SKM-1 treated with dmso at 0.1 percent for 144 hours (cell line): ENCODE measurements around the gene TENT4A.

Experiments
- DNase-seq: peaks from one replicate; lab custom pipeline; 2025; ENCODE audit not compliant: unreplicated experiment; lab: John Stamatoyannopoulos, UW

Gene TENT4A

DNA sequence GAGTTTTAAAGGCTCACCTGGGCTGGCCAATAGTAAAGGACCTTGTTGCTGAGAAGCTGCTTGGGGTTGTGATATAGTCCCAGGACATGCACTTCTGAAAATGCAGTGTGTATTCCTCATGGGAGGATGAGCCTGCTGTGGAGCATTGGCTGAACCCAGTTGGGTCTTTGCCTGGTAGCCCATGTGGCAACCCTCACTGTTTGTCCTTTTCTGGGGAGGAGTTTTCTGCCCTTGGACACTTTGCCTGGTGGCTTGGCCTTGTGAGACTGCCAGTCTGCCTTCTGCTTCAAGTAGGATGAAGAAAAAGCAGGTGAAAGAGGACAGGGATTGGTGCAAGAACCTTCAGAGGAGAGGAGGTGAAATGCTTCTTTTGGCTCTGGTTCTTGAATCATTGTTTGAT is 4.0 kb downstream of the TENT4A start:
- no peak for DNase-seq

DNA sequence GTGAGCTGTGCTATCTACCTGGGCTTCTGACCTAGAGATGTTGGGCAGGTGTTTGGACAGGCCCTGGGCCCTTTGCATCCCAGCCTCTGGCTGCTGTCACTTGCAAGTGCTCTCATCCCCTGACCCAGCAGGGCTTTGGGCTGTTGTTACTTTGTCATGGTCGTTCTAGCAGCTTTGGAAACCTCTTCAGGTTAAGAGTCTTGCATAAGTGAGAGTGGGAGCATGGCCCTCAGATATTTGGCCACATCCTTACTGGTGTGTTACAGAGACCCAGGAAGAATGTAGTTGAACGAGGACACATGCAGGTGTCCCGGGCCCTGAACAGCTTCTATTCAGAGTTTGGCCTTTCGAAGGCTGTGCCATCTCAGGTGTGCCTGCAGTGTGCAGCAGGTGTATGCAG is 4.5 kb downstream of the TENT4A start:
- no peak for DNase-seq

DNA sequence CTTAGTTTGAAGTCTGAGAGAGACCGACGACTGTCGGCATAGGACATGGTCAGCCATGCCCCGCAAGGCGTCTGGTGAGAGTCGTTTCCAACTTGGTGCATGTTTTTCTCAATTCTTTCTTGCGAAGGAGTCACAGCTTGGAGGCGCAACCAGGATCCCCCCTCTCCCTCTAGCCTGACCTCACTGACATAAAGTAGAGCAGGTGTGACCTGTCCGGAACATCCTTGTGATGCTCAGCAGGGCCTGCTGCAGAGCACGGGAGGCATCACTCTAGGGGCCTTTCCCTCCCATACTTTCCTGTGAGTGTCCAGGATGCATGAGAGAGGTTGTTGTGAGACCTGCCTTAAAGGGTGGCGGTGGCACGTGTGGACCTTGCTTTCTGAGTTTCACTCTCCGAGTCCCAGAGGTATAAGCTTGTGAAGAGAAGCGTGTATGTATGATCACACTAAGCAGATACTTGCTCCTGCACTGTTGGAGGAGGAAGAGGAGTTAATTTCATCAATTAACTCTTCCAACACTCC is 5.0 kb downstream of the TENT4A start:
- DNase-seq = no peak

DNA sequence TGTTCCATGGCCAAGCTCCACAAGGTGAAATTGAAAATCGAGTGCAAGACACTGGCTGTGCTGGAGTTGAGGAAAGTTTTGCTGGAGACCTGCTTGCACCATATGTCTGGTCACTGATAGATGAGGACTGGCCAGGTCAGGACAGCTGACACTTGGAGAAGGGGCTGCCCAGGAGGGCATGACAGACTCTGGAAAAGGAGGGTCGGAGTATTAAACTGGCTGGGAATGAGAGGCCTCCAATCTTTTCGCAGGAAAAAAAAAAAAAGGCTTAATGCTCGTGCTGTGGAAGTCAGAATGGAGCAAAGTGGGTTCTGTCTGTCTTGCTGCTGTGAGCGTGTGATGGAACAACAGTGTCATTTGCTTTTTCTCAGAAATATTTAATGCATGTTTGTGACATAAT is 5.5 kb downstream of the TENT4A start:
- DNase-seq = no peak

DNA sequence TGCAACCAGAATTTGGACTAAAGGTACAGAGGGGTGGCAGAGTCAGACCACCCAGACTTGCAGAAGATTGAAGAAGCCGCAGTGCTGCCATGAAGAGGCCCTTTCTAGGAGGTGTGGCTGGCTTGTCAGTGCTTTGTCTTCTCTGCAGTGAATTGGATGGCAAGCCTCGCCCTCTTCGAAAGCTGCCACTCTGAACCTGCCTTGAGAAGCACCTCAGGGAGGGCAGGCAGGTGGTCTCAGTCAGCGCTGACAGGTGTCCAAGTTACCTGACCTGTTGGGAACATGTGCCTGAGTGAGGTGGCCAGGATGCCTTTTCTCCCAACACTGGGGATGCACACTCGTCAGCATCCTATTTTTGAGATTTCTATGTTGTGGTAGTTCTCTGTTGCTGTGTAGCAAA is 6.2 kb downstream of the TENT4A start:
- DNase-seq = no peak

DNA sequence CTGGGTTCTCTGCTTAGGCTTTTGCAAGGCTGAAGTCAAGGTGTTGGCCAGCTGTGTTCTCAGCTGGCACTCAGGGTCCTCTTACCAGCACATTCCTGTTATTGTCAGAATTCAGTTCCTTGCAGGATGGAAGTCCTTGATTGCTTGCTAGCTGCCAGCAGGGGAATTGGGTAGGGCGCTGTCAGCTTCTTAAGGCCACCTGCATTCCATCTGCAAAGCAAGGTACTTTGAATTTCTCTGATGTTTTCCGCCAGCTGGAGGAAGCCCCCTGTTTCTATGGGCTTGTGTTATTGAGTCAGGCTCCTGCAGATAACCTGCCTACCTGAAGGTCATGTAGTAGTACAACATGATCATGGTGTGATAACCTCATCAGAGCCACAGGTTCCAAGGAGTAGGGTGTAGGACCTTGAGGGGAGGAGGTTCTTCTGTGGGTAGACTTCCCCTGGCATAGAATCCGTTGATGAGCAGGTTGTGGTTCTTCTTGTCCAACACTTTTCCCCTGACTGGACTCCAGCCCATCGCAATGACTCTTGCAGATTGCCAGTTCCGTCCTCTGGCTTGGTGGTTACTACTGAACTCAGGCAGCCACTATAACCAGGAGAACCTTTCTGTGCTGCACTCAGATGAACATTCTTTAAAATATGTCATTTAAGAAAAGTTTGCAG is 6.8 kb downstream of the TENT4A start:
- no peak for DNase-seq

DNA sequence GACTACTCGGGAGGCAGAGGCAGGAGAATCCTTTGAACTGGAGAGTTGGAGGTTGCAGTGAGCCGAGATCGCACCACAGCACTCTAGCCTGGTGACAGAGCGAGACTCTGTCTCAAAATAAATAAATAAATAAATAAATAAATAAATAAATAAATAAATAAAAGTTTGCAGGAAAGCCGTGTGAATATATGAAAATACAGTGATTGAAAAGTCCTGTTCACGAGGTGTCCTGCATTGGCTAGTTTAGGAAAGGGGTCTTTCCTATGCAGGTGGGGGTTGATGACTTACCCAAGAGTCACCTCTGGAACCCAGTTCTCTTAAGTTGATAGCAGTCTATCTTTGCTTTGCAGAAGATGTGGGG is 7.3 kb downstream of the TENT4A start:
- DNase-seq = no peak

DNA sequence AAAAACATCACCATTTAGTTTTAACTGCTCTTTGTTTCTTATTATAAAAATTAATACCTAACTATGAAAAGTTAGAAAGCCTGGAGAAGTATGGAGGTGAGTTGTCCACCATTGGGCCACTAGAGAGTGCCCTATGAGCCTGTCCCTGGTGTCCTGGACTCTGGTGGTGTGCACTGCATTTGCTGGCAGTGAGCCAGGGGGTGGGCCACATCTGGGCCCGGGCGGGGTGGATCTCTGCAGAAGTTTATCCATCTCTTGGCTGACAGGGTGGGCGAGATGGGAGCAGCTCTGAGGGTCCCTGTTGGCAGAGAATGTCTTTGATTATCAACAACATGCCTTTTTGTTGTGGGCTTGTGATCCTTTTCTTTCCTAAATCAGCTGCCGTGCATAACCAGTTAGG is 8.2 kb downstream of the TENT4A start:
- no peak for DNase-seq

DNA sequence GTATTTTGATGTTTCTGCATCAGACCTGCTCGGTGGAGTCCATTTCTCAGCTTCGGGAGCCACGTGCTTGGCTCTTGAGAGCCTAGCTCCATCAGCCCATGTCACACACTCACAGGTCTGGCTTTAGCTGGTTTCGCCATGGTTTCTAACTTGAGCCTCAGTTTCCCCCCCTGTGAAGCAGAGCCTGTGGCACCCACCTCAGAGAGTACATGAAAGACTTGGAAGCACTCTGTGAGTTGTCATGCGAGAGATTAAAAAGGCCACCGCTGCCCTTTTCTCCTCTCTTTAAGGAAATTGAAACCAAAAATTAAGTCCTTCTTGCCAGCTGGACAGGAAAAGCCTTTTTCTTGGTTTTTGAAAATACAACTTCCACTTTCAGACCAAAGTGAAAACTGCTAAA is 8.8 kb downstream of the TENT4A start:
- no peak for DNase-seq

DNA sequence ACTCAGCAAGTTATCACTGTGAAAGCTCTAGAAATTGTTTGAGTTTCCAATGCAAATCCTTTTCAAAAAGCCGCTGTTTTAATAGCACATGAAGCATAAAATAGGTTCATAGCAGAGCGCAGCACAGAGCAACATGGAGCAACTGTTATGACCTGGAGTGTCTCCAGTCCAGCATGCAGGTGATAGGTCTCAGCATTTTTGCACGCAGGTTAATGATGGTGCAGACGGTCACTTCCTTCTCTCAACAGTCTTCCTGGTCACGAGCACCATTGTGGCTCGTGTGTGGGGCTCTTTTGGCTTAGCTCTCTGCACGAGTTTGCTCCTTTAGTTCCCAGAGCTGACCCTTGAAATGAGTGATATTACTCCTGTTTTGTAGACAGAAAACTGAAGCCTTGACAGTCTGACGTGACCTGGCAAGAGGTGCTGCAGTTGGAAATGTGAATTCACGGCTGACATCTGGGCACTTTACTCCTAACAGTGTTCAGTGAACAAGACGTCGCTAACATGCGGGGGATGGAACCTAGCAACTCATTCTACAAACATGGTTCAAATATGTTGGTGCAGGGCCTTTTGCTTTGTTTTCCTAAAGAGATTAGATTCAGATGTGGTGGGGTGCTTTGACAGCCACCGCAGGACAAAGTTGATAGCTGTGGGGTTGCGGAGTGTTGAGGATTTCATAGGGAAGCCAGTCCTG is 10.0 kb downstream of the TENT4A start:
- no peak for DNase-seq

DNA sequence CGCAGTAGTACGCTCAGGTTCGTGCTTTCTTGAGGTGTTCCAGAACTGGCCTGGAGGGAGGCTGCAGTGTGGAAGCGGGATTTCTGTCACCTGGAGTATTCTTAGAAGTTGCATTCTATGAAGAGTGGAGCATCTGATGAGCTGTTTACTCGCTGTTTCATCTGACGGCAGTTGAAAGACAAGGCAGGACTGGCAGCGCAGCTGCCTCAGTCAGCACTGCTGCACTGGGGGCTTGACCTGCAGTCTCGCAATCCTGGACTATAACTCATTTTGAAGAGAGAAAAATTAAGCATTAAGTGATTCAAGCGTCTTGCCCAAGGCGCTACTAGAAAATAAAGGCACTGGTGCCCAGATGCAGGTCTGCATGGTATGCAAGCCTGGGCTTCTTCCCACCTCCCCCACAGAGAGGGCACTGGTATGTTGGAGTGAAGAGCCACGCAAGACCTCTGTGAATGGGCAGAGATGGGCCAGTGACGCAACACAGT is 10.6 kb downstream of the TENT4A start:
- DNase-seq = no peak

DNA sequence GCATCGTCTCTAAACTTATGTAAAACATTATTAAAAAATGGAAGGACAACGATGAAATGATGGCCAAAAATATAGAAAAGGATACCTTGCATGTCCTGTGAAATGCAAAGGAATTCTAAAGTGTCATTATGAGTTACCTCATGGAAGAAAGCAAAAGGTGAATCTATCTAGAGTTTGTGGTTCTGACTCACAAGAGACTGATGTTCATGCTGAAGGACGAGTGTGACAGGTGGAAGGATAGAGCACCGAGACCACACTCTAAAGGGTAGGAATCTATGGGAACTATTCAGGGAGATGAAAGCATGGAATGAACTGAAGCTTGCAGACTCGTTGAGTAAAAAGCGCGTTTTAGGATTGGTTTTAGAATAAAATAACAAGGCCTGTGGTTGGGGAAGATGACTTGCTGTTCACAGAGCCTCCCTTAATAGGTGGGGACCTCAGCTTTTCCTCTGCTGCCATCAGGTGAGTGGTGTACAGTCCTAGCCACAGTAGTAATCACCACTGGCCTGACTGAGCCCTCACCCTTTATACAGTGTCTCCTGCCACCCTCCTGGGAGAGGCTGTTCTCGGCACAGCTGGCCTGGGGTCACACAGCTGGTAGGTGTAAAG is 11.2 kb downstream of the TENT4A start:
- DNase-seq = no peak

DNA sequence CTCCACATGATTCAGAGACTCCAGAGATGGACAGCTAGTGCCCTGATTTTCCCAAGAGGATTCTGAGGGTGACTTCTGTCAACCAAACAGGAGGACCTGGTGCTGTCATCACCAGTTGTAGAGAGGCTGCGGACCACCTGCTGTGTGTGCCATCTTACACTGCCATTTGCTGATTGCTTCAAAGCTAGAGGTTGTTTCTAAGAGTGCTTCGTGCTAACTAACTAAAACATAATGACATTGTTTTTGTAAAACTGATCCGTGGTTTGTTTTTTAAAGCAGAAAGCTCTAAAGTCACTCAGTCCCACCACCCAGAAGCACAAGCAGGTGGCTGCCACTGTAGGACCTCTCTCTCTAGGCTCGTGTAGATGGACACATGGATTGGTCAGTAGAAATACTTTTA is 12.2 kb downstream of the TENT4A start:
- no peak for DNase-seq

DNA sequence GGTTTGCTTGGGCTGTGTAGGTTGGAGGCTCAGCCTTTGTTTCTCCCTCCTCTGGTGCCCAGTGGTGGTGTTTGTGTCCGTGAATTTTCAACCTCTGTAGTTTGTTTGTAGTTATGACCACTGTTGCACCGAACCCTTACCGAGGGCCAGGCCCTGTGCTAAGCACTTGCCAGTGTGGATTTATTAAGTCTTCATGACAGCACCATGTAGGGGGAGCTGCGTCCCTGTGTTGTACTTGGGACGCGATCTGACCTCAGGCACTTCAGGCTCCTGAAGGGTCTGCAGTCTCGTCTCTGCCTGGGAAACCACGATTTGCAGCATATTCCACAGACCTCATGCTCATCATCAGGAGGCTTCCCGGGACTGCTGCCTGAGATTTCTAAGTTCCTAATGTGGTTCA is 12.8 kb downstream of the TENT4A start:
- DNase-seq = no peak

DNA sequence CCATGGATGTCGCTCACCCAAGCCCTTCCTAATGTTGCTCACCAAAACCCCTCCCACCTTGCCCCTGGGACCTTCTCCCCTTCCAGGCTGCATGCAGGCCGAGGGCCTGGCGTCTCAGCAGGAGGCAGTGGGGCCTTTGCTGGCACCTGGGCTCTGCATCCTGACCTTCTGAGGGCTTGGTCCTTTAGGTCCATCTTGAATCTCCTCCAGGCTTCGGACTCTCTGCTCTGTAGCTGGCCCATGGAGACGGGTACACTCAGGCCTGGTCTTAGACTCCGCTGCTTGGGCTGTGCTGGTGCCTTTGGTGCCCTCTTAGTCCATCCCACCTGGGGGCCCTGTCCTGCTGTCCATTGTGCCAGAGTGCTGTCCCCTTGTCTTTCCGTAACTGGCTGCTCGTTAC is 14.0 kb downstream of the TENT4A start:
- no peak for DNase-seq

DNA sequence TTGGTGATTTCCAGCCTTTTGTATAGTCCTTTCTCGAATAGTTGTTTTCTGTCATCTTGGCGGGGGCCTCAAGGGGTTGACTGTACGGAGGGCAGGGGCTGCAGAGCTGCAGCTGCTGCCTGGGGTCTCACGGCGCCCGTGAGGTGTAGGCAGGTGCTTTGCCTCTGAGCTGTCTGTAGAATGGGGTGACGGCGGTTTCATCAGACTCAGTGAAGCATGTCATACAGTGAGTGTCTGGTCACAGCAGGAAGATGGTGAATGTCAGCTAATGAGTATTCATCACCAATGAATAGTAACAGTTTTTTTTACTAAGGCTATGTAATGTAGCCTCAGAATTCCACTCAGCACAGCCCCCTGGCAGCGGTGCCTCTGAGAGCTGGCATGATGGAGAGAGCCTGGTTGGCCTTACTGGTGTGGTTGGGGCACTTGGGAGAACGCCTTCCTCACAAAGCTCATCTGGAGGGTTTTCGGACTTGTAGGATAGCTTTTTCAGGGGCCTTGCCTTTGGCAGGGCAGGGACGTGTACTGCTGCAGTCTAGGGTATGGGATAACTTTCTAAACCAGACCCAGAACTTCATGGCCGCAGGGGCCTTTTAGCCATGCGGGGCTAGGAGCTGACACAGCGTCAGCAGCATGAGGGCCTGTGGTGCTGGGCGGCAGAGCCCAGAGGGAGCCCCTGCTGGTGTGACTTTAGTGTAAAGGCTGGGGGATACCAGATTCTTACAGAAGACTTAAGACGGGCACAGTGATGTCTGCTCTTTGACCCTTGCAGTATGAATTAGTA is 15.0 kb downstream of the TENT4A start:
- DNase-seq = no peak

DNA sequence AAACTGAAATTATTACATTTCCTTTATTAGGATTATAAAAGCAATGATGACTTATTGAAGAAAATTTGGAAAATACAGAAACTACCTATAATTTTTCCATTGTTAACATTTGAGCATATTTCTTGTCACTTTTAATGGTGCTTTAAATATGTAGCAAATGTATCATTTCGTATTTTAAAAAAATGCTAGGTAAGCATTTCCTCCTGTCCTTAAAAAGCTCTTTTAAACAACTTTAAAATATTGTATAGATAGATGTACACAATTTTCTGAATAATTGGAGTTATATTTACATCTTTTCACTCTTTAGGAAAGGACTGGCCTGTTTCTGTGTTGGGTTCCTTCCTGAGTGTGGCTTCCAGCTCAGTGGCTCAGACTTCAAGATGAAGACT is 15.6 kb downstream of the TENT4A start:
- DNase-seq = no peak

DNA sequence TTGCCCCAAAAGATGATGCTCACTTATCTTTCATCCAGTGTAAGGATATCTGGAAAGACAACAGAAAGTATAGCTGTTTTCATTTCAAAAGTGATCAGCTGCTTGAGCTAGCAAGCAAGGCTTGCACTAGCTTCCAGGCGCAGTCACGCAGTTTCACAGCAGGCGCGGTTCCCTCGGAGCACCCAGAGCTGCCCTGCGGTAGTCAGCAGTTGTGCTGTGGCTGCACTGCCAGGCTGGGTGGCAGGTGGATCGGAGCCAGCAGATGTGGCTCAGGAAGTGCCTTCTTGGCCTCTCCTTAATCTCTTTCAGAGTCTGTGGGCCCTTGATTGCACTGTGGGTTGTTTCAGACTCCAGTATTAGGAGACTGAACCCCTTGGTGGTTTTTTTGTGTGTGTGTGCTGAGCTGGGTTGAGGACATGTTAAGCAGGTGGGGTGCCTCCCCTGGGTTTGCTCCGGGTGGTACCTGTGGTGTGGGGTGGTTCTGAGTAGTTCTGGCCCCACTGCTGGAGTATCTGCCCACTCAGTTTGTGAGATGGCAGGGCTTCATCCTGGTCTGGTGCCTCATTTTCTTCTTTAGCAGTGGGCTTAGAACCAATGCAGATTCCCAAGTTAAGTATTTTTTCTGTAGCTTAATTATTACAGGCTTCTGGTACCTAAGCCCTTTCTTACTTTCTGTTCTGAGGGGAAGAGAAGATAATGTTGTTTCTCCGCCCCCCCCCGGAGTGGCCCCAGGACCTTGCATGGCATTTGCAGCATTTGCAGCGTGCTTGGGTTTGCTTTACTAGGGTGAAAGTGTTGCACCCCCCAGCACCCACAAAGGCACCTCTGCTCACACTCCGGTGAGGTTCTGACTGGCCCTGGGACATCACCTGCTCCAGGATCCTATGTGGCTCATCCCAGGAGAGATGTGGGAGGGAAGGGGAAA is 16.4 kb downstream of the TENT4A start:
- no peak for DNase-seq

DNA sequence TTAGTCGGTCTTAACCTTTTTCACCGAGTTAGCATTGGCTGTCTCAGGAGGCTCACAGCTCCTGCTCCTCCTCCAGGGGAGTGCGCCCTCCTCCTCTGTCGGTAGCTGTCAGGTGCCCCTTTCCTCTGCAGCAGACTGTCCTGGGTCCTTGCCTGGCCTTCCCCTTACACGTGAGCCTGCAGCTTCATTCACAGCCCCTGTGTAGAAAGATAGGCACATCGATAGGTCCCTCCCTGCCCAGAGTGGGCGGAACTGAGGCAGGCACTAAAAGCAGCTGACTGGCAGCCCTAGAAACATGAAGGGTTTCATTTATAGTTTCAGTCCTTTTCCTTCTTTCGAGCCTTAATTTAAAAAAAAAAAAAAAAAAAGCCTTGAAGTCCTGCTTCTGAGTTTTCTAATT is 17.2 kb downstream of the TENT4A start:
- DNase-seq = no peak

DNA sequence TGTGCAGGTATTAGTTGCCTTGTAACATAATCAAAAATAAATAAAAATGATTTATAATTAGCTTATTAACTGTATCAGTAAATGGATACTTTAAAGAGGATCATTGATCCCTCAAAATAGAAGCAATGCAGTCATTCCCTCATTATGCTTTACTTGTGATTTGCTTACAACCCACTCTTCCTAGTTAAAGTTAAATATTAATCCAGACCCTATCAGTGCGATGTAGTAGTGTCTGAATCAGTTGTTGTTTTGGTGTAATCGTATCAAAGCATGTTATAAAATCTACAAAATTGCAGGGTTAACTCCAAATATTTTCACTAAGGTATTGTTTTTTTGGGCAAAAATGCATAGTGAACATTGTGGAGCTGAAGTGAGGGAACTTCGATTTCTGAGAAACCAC is 17.6 kb downstream of the TENT4A start:
- no peak for DNase-seq
